HG02610 (cell line): ENCODE data around the gene TMEM203.

ENCODE experiments used
- ATAC-seq: cut with Tn5 transposase; IDR thresholded peaks from one replicate; pipeline ENCODE4 v1.9.1; 2021; ENCODE audit warnings: mild to moderate bottlenecking, moderate library complexity; ENCODE audit not compliant: unreplicated experiment

The TMEM203 gene

DNA sequence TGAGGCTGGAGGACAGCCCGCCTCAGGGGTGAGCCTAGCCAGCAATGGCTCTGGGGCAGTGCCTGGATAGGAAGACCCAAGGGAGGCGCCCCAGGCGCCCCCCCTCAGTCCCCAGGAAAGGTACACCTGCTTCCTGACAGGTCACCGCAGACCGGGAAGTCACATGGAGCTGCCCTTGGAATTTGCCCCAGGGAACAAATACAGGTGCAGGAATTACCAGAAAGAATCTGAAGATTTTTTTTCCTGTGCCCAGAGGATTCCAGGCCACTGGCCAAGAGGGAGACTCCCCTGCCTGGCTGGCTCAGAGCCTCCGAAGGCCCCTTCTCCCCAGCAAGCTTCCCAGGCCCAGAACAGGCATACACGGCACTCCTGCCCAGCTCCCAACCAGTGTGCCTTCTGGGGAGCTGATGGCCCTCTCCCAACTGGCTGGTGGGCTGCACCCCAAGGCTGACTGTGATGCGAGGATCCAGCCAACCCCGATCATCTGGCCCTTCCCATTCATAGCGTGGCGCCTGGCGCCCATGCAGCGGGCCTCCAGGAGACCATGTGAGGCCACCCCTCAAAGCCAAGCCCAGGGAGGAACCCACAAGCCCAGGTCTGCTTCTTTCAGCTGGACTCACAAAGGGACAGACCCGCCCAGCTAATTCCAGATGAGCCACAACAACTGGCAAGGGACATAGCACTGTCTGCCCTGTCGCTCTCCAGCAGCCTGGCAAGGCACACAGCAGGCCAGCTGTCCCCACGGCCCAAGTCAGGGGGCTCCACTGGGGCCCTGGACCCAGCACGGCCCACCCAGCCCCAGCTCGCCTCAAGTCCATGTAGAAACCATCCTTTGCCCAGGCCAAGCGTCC is 7.2 kb downstream of the TMEM203 start:
- ATAC-seq = no peak

DNA sequence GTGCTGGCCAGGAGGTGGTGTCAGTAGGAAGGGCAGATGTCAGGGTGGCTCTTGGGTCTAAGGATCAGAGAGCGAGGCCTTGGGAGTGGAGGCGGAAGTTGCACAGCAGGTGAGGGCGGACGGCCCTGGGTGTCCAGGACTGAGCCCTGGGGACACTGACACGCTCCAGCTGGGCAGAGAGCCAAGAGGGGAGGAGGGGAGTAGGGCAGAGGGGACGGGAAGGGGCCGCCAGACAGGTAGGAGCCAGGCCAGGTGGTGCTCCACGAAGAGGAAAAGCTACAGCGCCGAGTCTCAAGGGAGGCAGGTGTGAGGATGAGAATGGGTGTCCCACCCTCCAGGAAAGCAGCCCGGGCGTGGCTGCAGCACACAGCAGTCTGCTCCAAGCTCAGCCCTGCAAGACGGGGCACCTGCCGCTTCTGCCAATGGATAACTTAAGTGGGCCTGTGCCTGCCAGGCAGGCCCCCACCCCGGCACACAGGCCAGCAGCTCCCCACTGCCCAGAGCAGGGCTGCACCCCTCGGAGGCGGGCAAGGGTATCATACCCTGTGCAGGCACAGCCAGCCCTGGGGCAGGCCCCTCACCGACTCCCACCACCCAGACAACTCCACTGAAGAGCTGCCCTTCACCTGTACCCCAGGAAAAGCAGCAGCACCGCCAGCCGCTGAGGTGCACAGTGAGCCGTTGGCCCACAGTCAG is 9.8 kb downstream of the TMEM203 start:
- ATAC-seq = no peak

DNA sequence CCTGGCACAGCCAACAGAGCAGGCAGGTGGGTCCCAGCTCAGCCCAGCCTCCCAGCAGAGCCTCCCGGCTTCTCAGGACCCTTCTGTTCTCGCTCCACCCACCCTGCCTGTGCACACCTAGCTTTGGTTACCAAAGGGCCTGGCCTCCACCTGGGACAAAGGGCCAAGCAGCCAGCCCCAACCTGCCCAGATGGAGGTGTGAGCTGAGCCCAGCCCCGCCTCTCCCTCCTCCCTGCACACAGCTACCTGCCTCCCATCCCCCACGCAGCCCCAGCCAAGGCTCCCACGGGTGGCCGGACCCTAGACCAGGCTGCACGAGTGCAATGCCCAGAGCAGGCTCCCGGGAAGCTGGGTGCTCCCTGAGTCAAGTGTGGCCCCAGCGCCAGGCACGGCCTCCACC is 10.5 kb downstream of the TMEM203 start:
- ATAC-seq = no peak

DNA sequence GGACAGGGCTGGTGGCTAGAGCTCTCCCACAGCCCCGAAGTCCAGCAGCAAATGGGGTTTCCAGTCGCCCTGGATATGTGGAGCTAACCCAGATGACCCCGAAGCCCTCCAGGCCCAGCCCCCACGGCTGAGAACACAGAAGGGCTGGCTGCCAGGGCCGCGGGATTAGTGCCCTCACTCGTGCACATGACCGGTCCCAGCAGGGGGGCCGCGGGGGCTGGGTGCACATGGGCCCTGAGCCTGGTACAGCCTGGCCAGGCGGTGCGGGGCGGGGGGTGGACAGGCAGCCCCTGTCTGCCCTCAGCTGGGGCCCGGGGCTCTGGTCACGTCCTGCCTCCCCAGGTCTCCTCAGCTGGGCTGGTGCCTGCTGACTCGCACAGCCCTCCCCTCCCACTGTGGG is 11.1 kb downstream of the TMEM203 start:
- no peak for ATAC-seq

DNA sequence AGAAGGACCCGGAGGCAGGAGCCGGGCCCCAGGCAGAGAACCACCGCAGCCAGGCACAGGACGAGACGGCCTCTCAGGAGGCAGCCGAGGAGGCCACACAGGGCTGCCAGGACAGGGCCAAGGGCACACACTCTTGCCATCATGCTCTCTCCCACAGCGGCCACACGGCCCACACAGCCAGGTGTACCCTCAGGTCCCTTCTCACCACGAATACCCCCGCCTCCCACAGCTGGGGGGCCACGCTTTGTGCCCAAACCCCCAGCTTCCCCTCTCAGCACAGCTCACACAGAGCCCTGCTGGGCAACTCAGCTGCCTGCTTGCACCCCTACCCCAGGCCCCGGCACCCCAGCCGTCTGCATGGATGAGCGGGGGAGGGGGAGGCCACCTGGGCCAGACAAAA is 11.7 kb downstream of the TMEM203 start:
- ATAC-seq = no peak

DNA sequence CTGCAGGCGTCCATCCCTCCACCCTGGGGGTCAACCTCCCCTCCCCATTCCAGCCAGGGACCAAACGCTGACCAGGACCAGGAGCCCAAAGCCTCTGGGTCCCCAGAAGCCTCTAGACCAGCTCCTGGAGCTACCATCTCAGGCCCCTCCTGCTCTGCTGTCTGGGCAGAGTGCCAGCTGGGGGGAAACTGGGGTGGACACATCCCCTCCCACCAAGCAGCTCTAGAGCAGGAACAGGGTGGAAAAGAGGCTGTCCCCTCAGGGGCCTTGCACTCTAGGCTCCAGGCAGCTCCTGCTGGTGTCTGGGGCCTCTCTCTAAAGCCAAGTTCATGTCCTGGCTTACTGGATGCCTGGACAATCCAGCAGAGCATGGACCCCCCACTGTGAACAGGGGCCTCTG is 12.6 kb downstream of the TMEM203 start:
- no peak for ATAC-seq

DNA sequence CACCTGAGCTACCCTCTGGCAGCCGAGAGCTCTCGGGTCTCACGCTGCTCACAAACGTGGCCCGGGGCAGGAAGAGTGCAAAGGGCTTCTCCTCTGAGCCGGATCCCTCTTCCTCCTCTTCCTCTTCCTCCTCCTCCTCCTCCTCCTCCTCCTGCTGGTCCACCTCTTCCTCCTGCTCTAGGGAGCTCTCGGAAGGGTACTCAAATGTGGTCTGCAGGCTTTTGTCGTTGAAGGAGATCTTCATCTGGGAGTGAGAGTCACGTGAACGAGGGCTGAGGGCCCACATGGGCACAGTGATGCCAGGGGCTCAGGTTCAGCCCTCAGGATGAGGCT is 13.0 kb downstream of the TMEM203 start:
- ATAC-seq = no peak

DNA sequence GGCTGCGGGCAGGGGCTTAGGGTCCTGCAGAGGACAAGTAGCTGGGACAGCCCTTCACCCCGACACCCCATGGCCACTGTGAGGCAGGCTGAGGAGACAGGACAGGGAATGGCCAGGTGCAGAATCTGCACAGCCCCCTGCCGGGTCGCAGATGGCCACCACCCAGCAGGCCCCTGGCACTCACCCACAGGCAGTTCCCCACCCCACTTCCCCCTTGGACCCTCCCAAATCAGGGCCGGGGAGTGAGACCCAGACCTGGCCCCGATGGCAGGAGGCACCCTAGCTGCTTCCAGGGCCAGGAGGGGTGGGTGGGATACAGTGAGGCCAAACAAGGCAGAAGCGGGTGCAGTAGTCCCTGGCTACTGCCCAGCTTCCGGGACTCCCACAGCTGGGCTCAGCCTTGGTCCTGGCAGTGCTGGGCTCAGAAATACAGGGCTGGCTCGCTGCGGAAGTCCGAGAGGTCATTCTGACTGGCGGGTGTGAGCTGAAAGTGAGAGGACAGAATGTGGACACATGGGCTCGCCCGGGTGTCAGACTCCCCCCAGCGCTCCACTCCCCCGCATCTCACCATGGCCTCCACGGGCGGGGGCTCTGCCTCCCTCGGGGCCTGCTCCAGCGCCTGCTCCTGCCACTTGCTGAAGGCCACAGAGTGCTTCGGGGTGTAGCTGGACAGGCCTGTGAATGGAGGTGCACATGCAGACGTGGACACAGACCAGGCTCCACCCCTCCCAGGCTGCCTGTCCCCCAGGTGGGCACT is 13.6 kb downstream of the TMEM203 start:
- no peak for ATAC-seq

DNA sequence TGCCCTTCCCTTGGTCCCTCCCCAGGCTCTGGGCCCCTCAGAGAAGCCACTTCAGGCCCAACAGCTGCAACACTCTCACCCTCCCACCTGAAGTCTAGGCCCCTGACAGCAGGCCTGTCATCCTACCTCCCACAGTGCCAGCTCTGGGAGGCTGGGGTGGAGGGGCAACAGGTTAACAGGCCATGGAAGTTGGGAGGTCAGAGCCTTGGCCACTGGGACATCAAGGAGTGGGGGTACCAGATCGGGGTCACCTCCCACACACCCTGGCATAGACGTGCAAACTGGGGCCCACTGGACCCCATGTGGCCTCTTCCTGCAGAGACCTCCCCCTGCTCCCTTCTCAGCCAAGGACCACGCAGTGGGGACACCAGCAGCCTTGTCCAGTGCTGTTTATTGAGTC is 14.2 kb downstream of the TMEM203 start:
- ATAC-seq = no peak

DNA sequence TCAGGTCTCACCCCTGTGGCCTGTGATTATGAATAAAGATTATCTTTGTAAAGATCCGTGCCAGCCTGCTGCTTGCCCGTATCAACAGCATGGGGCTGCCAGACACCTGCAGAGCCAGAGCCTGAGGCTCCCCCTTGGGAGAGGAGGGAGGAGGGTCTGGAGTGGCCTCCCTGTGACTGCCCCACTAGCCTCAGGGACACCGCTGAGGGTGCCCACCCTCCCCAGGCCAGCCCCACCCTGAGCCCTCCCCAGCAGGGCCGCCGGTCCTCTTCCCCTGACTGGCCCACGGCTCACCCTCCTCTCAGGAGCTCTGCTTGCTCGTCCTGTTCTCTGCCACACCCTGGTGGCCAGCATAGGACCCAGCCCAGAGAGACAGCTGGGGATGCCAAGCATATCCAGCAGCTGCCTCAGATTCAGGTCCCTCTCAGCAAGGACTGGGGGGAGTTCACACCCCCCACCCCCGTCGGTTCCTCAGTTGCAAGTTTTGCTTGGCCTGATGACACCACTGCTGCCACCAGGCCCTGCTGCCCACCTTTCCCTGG is 15.1 kb downstream of the TMEM203 start:
- ATAC-seq = no peak

DNA sequence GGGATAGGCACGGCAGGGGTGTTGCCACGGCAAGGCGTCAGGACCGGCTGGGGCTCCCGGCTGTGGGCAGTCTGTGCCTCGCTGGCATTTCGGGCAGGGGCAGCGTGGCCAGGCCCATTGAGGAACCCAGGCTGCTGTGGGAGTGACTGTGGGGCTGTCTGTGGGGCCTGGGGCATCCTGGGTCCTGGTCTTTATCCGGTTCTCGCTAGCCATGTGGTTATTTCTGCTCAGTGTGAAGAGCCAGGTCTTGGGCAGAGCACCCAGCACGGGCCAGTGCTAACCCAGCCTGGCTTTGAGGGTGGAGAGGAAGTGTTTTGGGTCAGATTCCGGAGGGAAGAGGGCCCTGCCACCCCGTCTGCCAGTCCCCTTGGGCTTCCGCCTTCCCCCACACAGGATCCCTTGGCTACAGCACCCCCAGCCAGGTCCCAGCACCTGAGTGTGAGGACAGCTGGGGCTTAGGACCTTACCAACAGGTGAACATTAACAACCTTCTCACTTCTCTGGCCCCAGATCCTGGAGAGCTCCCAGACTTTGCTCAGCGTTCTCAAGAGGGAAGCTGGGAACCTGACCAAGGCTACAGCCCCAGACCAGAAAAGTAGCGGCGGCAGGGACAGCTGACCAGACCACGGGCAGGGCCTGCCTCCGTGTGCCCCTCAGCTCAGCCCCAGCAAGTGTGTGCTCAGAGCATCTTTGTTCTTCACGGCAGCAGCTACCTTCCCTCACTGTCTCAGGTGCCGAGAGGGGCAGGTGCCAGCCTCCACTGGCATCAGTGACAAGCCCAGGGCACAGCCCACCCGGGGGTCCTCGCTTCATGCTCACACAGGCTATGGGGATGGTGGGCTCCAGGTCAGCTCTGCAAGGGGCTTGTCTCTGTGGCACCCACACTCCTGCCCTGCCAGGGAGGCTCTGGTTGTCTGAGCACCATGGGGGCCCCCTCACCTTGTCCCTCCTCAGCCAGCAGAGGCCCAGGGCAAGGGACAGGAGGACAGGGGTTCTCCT is 15.9 kb downstream of the TMEM203 start:
- ATAC-seq = no peak

DNA sequence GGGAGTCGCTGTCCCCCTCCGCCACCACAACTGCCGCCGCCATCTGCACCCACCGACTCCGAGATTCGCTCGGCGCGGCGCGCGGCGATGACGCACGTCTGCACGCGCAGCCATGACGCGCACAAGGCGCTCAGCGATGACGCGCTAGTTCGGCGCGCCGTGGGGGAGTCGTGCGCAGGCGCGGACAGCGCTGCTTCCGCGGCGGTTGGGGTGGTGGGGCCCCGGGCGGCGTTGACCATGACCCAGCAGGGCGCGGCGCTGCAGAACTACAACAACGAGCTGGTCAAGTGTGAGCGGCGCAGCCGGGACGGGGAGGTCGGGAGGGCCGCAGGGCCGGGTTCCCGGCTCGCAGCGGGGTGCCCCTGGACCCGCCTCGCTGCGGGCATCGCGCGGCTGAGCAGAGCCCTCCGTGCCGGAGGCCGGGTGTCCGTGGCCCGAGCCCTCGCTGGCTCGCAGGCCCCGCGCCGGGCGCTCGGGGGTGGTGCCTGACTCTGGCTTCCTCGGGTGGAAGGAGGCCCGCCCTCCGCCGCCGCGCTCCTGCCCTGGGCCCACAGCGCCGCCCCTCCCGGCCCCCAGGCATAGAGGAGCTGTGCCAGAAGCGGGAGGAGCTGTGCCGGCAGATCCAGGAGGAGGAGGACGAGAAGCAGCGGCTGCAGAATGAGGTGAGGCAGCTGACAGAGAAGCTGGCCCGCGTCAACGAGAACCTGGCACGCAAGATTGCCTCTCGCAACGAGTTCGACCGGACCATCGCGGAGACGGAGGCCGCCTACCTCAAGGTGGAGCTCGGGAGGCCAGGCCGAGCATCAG is 16.8 kb downstream of the TMEM203 start, which contains the start of the genes ANAPC2 and SSNA1:
Gene ANAPC2, minus strand, starts transcription at position 71 of the 807 bp plus-strand sequence. Its CDS starts 28 bp downstream, at position 43.
Gene SSNA1, plus strand, starts transcription at position 187 of the 807 bp plus-strand sequence. Its CDS starts 51 bp downstream, at position 238.
- peak; percentile 70 for ATAC-seq

DNA sequence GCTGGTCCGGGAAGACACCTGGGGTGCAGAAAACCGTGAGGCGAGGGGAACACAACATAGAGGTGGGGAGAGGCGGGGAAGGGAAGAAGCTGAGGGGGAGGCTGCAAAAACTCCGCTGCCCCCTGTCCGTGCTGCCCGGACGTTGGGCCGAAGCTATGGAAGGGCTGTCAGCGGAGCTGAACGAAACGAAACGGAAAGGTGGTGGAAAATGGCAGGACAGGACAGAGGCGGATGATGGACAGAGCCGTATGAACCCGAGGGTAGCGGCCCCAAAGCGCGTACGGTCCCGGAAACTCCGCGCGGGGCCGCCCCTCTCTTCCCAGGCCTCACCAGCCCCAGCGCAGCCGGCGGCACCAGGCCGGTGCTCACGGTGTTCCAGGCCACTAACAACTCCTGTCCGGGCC is 17.4 kb downstream of the TMEM203 start:
- no peak for ATAC-seq

DNA sequence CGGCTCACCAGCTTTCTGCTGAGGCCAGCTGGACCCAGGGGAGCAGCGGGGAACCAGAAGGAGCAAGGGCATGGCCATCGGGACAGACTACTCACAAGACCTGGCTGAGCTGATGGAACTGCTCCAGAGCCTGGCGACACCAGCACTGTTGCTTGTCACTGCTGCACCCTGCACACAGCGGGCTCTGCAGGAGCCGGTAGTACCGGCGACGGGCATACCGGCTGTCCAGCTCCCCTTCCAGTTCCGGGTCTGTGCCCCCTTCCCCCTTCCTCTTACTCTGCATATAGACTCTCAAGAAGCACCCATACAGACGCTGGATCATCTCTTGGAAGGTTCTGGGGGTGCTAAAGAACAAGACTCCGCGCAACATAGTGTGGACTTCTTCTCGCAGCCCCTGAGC is 18.1 kb downstream of the TMEM203 start:
- no peak for ATAC-seq

DNA sequence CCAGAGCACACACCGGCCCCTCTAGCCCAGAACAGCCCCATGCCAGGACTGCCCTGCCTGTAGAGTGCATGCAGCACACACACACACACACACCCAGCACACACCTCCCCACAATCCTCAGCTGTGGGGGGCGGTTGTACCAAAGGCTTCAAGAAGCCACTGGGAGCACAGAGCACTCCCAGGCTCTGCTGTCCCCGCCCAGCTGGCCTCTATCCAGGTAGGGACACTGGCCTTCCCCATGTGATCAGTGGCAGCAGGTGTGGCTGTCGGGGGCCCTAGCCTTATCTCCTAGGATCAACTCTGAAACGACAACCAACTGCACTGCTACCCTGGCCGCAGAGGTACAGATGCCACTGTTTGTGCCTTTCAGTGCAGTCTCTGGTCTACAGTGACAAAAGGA is 19.1 kb downstream of the TMEM203 start:
- no peak for ATAC-seq

DNA sequence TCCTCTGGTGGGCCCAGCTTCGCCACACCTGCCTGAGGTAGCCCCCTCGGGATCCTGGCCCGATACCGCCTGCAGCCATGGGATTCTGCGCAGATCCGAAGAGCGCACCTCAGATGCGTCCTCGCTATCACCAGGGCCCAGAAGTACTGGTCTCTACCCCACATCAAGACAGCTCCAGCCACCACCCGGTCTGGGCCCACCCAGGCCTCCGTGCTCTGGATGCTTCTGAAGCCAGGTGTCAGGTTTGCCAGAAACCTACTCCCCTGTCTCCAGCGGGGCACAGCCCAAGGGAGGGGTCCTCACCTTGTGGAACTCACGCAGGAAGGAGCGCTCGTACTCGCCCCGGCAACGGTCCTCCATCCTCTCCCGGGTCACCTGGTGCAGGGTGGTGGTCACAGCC is 19.5 kb downstream of the TMEM203 start:
- no peak for ATAC-seq

DNA sequence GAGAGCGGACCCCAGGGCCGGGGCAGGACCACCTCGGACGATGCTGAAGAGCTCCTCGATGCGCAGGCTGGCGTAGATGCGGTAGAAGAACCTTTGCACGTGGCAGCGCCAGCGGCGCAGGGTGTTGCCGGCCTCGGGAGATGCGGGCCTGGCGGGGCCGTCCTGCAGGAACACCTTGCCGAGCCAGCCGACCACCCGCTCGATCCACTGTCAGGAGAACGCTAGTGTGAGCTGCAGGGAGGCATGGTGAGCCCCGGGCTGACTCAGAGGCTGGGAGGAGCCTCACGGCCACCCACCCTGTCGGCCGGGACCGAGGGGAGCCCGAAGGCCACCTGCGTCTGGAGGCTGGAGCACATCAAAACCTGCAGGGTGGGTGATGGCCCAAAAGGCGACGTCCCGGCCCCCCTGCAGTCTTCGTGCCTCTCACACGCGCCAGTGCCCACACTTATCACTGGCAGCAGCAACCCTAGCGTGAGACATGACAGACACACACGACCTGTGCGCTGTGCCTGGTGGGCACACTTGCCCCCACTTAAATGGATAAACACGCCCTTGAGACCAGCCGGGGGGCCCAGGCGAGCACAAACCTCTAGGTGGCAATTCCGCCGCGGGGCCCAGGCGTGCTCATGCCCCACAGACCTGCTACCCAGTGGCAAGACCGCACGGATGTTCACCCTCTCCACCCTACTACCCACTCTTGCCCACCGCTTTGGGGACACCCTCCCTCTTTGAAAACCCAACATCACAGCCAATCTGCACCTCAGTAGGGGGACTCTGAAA is 20.4 kb downstream of the TMEM203 start:
- ATAC-seq = no peak

DNA sequence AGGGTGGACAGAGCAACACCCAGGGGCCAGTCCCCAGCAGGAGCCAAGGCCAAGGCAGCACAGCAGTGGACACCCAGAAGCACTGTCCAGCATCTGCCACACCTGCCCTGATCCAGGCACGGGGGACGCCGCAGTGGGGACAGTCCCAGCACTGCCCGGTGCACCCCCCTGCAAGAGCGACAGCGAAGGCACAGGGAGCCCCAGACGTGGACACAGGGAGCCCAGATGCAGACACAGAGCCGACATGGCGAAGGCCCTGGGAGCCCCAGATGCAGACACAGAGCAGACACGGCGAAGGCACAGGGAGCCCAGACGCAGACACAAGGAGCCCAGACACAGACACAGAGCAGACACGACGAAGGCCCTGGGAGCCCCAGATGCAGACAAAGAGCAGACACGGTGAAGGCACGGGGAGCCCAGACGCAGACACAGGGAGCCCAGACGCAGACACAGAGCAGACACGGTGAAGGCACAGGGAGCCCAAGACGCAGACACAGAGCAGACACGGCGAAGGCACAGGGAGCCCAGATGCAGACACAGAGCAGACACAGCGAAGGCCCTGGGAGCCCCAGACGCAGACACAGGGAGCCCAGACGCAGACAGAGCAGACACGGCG is 21.4 kb downstream of the TMEM203 start:
- ATAC-seq = no peak
